ENCODE data around the gene PSME3.
"Not testable (repeated sequence)": the region's sequence is repeated elsewhere in the genome, so short reads cannot be mapped to it uniquely, and the experiment has no call there.

Gene PSME3

GRCh38 chr17:42849451-42850181 lies 16.4 kb downstream of the PSME3 start:
- DNase-seq (ENCODE audit: extremely low read depth in 1 of 2, low read depth in 1 of 2): no peak

- no peak for DNase-seq (ENCODE audit: extremely low read depth in 1 of 2, low read depth in 1 of 2)
Observed at GRCh38 chr17:42850954-42851353, 17.8 kb downstream of the PSME3 start, which contains the start of gene AOC3. Gene AOC3, plus strand, starts transcription at chr17:42851199. Its CDS starts 145 bp downstream, at chr17:42851344.

- not testable (repeated sequence) for DNase-seq (ENCODE audit: extremely low read depth in 1 of 2, low read depth in 1 of 2)
Observed at GRCh38 chr17:42851371-42852240, 18.4 kb downstream of the PSME3 start.

GRCh38 chr17:42852351-42852750 lies 19.2 kb downstream of the PSME3 start:
- no peak for DNase-seq (ENCODE audit: extremely low read depth in 1 of 2, low read depth in 1 of 2)

GRCh38 chr17:42853004-42853403 lies 19.8 kb downstream of the PSME3 start:
- DNase-seq (ENCODE audit: extremely low read depth in 1 of 2, low read depth in 1 of 2): no peak

GRCh38 chr17:42853597-42853967 lies 20.4 kb downstream of the PSME3 start:
- no peak for DNase-seq (ENCODE audit: extremely low read depth in 1 of 2, low read depth in 1 of 2)

GRCh38 chr17:42853968-42854790 lies 21.0 kb downstream of the PSME3 start:
- no peak for DNase-seq (ENCODE audit: extremely low read depth in 1 of 2, low read depth in 1 of 2)

GRCh38 chr17:42855048-42855596 lies 21.9 kb downstream of the PSME3 start:
- no peak for DNase-seq (ENCODE audit: extremely low read depth in 1 of 2, low read depth in 1 of 2)

- DNase-seq (ENCODE audit: extremely low read depth in 1 of 2, low read depth in 1 of 2): not testable (repeated sequence)
Observed at GRCh38 chr17:42856093-42856492, 22.9 kb downstream of the PSME3 start.

GRCh38 chr17:42856516-42856915 lies 23.3 kb downstream of the PSME3 start:
- DNase-seq (ENCODE audit: extremely low read depth in 1 of 2, low read depth in 1 of 2): not testable (repeated sequence)

- DNase-seq (ENCODE audit: extremely low read depth in 1 of 2, low read depth in 1 of 2): no peak
Observed at GRCh38 chr17:42857389-42857788, 24.2 kb downstream of the PSME3 start.

- DNase-seq (ENCODE audit: extremely low read depth in 1 of 2, low read depth in 1 of 2): no peak
Observed at GRCh38 chr17:42865638-42866094, 32.5 kb downstream of the PSME3 start.

GRCh38 chr17:42866216-42866615 lies 33.0 kb downstream of the PSME3 start:
- no peak for DNase-seq (ENCODE audit: extremely low read depth in 1 of 2, low read depth in 1 of 2)

- DNase-seq (ENCODE audit: extremely low read depth in 1 of 2, low read depth in 1 of 2): no peak
Observed at GRCh38 chr17:42866631-42867575, 33.7 kb downstream of the PSME3 start.

GRCh38 chr17:42867694-42868261 lies 34.6 kb downstream of the PSME3 start:
- DNase-seq (ENCODE audit: extremely low read depth in 1 of 2, low read depth in 1 of 2): not testable (repeated sequence)

GRCh38 chr17:42868338-42868737 lies 35.1 kb downstream of the PSME3 start:
- no peak for DNase-seq (ENCODE audit: extremely low read depth in 1 of 2, low read depth in 1 of 2)

- no peak for DNase-seq (ENCODE audit: extremely low read depth in 1 of 2, low read depth in 1 of 2)
Observed at GRCh38 chr17:42871647-42872046, 38.5 kb downstream of the PSME3 start.

GRCh38 chr17:42872251-42872965 lies 39.2 kb downstream of the PSME3 start:
- DNase-seq (ENCODE audit: extremely low read depth in 1 of 2, low read depth in 1 of 2): no peak

GRCh38 chr17:42873315-42873714 lies 40.1 kb downstream of the PSME3 start:
- no peak for DNase-seq (ENCODE audit: extremely low read depth in 1 of 2, low read depth in 1 of 2)
